Dermis microvascular lymphatic vessel endothelial cell (primary cell): ENCODE data around the gene IFT25. TPM values are rescaled to one million over a fixed set of nuclear protein-coding genes. Genes with fewer than 3 reads are reported as not detected.
"Not testable (repeated sequence)": the region's sequence is repeated elsewhere in the genome, so short reads cannot be mapped to it uniquely, and the experiment has no call there.

Experiments used
- DNase-seq, 2 donors: peaks; one replicate each; pipeline versions ENCODE4 v3.0.0 to v3.0.0-alpha.2; 2010; ENCODE audit warnings: low read depth in 2 of 2
- total RNA-seq: library from RNA; depleted of rRNA; stranded (reverse); fragments of >200 nt; gene quantifications from 2 replicates; pipeline ENCODE4 v1.2.1, GENCODE V29; 2014

The IFT25 gene
- total RNA-seq, 1 donor from 2014 or later: 14.5 TPM

DNA sequence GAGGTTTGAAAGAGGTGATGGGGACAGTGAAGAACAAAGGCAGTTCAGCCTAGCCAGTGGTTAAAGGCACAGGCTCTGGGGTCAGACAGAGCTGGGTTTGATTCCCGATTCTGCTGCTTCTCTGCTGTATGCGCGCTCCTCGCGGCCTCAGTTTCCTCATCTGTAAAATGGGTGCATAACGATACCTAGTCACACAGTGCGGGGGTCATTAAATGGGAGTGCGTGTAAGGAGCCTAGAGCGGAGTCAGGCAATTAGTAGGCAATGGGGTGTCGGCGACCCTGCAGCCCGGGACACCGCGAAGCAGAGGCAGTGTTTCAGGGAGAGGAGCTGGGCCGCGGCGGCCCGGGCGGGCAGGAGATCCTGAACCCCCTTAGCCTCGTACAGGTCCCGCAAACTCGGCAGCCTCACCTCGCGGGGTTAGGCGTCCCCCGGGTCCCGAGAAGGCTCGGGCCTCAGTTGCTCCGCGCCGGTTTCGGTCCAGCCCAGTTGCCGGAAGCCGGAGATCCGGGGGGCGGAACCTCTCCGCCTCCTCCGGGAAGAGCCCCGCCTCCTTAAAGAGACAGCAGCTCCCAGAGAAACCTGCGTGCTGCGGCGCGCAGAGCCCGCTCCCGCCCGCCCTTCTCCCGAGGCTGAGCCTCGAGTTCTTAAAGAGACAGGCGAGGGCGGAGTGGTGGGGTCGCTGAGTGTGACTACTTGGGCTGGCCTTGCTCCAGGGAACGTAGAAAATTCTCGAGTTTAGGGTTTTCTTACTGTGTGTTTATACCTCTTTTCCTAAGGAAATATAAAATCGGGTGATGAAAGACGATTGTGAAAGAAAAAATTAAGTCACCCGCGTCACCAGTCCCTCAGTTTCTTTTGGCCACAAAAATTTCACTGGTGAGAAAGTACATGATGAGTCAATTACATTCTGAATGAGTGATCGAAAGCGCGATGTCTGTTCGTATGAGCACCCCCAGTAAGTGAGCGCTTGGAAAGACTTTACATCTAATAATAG lies 55.9 kb downstream of the IFT25 start, which contains the start of gene YIPF1:
TSS of gene YIPF1 (minus strand) at position 494 of the 995 bp plus-strand sequence. CDS start 860 bp downstream, outside the sequence.
- DNase-seq: peak; percentile 50 to 88

DNA sequence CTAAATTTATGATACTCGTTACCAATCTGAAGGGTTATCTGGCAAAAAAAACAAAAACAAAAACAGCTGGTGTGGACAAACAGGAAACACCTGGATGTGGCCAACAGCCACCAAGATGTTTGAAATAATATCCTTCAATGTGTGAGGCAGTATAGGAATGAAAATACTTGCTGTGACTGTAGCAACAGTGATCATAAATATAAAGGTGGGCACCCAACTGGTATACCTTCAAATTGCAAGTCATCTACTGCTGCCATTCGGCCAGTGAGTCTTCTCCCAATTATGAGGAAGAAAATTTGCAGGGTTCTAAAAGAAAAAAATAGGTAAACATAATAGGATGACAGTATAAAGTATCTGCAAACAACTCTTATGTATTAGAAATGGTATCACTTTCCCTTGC lies 56.8 kb downstream of the IFT25 start:
- DNase-seq: peak in 1 of 2 donors; percentile 32

DNA sequence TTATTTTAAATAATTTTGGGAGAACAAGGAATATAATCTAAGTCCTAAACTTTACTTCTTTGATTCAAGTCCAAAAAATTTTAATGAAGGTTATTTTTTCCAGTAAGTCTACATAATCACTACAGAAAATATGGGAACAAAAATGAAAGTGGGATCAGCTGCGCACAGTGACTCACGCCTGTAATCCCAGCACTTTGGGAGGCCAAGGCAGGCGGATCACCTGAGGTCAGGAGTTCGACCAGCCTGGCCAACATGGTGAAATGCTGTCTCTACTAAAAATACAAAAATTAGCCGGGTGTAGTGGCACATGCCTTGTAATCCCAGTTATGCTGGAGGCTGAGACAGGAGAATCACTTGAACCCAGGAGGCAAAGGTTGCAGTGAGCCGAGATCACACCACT lies 61.9 kb downstream of the IFT25 start:
- not testable (repeated sequence) for DNase-seq

DNA sequence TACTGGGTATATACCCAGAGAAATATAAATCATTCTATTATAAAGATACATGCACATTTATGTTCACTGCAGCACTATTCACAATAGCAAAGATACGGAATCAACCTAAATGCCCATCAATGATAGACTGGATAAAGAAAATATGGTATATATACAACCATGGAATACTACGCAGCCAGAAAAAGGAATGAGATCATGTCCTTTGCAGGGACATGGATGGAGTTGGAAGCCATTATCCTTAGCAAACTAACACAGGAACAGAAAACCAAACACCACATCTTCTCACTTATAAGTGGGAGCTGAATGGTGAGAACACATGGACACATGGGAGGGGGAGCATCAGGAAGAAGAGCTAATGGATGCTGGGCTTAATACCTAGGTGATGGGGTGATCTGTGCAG lies 63.6 kb downstream of the IFT25 start:
- not testable (repeated sequence) for DNase-seq

DNA sequence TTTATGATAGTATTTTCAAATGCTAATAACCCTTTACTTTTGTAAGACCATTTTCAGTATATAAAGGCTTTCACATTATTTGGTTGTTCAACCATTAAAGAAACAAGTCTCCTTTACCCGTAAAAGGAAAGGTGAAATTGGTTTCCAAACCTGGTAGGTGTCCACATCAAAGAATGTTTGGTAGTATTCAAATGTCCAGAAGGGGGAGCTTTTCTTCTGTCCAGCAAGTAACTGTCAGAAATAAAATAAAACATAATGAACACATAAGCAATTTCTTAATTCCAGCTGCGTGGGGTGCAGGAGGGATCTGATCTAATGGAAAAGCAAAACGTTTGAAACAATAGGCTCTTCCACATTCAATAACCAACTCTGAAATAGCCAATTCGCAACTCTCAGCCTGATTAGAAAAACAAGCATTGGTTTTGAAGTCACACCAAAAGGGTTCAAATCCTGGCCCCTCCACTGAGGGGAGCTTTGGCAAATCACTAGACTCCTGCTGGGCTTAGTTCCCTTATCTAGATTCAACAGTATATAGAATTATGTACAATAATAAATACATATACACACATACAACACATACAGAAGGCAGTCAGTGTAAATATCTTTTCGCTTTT lies 66.9 kb downstream of the IFT25 start:
- DNase-seq: peak; percentile 61 to 65

DNA sequence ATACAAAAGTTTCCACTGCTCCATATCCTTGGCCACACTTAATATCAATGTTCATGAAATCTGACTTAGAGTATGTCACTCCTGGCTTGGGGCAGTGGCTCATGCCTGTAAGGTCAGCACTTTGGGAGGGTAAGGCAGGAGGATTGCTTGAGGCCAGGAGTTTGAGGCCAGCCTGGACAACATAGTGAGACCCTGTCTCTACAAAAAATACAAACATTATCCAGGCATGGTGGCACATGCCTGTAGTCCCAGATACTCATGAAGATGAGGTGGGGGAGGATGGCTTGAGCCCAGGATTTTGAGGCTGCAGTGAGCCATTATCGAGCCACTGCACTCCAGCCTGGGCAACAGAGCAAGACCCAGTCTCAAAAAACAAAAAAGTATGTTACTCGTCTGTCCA lies 70.3 kb downstream of the IFT25 start:
- DNase-seq: not testable (repeated sequence)

DNA sequence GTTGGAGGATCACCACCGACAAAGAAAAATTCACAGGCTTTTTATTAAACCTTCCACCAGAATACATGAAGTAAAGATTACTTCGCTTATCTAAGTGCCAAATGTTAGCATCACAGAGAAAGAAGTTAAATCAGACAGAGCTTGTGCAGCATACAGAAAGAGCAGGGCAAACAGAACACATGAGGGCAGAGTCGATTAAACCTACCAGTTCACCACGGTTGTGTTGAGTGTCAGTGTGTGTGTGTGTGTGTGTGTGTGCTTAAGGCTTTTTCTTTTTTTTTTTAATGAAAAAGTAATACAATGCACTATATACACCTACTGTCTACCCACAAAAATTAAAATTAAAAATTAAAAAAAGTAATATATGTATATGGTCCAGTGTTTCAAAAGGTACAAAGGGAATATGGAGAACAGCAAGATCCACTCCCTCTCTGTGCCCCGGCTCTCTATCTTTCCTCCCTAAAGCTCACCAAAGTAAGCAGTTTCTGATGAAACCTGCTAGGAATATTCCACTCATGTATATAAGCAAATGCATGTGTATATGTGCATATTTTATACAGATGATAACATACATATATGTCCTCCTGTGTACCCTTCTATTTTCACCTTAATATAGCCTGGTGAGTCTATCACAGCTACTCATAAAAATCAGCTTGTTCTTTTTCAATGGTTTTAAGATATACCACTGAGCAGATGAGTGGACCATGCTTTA lies 73.6 kb downstream of the IFT25 start:
- DNase-seq: no peak

Other genes starting within 250 kb of the IFT25 start
- under 0.01 TPM in 1 of 2 replicates, not detected in the other for gene GLIS1, start 206.5 kb downstream of the IFT25 start, total RNA-seq
- gene NDC1, start 107.4 kb downstream of the IFT25 start, total RNA-seq: 13.7 and 23.1 TPM in 2 replicates
- gene YIPF1, start 55.9 kb downstream of the IFT25 start, total RNA-seq: 11.6 and 15.3 TPM in 2 replicates
- not detected in 2 replicates for gene DIO1, start 51.5 kb downstream of the IFT25 start, total RNA-seq
- 18.2 and 24.1 TPM in 2 replicates for gene LRRC42, start 651 bp upstream of the IFT25 start, total RNA-seq
- not detected in 2 replicates for gene LDLRAD1, start 72.5 kb upstream of the IFT25 start, total RNA-seq
- gene TMEM59, start 107.5 kb upstream of the IFT25 start, total RNA-seq: 232 and 301 TPM in 2 replicates
- 2.0 and 2.1 TPM in 2 replicates for gene TCEANC2, start 107.9 kb upstream of the IFT25 start, total RNA-seq
- 0.13 and 0.38 TPM in 2 replicates for gene CDCP2, start 207.3 kb upstream of the IFT25 start, total RNA-seq